ENCODE data around the gene CLCNKA.
"Not testable (repeated sequence)": the region's sequence is repeated elsewhere in the genome, so short reads cannot be mapped to it uniquely, and the experiment has no call there.

Gene CLCNKA

DNA sequence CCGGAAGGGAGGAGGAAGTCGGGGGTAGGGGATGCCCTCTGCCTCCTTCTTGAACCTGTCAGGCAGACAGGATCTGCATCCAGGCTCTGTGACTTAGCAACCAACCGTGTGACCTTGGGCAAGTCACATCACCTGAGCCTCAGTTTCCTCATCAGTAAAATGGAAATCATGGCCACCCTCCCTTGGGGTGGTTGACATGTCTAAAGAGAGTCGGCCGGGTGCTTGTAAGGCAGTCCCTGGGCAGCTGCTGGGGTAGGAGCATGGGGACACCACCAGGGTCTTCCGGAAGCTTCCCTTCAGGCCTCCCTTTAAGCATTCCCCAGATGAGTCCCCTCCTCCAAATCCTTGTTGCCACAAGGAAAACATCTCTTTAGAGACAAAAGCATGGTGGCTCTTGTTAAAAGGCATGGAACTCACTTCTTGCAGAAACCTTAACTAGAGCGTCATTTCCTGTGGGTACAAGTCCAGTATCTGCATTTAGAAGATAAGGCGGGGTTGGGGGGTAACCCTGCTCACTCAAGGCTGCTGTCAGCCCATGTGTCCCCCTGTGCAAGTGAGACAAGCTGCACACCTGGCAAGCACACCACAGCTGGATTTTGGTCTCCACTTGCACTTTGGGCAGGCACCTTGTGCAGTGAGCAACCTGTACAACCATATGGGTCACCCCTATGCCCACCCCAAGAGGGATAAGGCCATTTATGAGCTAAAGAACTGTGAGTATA, 32.1 kb downstream of the CLCNKA start:
- no peak for ATAC-seq (ENCODE audit: insufficient read depth, low read depth)
- H3K27me3 ChIP-seq (ENCODE audit: insufficient read depth, low read length, poor library complexity) = no peaks in the 10 kb centered on the region
- no peak overlapping the region for H3K9ac ChIP-seq (ENCODE audit: low read depth, low read length)
- TF ChIP-seq, protein P1, sequence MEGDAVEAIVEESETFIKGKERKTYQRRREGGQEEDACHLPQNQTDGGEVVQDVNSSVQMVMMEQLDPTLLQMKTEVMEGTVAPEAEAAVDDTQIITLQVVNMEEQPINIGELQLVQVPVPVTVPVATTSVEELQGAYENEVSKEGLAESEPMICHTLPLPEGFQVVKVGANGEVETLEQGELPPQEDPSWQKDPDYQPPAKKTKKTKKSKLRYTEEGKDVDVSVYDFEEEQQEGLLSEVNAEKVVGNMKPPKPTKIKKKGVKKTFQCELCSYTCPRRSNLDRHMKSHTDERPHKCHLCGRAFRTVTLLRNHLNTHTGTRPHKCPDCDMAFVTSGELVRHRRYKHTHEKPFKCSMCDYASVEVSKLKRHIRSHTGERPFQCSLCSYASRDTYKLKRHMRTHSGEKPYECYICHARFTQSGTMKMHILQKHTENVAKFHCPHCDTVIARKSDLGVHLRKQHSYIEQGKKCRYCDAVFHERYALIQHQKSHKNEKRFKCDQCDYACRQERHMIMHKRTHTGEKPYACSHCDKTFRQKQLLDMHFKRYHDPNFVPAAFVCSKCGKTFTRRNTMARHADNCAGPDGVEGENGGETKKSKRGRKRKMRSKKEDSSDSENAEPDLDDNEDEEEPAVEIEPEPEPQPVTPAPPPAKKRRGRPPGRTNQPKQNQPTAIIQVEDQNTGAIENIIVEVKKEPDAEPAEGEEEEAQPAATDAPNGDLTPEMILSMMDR (IDR thresholded peaks at IDR 0.05; ENCODE audit: borderline replicate concordance, extremely low read depth, low read length, poor library complexity, severe bottlenecking) = no peak
- no peak for TF ChIP-seq EZH2 (IDR thresholded peaks at IDR 0.05; ENCODE audit: borderline replicate concordance, low read depth, low read length, severe bottlenecking)
- H2AFZ ChIP-seq (ENCODE audit: low read depth, low read length) = no peak overlapping the region
- DNase-seq = no peak
- no peaks in the 10 kb centered on the region for H4K20me1 ChIP-seq (ENCODE audit: insufficient read depth, low read length)
- no peaks in the 10 kb centered on the region for H3K4me1 ChIP-seq (ENCODE audit: insufficient read depth, low read length)
- no peak overlapping the region for H3K27ac ChIP-seq (ENCODE audit: low read length)
- no peaks in the 10 kb centered on the region for H3K9me3 ChIP-seq (ENCODE audit: insufficient read depth, low read length, severe bottlenecking)
- no peaks in the 10 kb centered on the region for H3K79me2 ChIP-seq (ENCODE audit: insufficient read depth, low read length)
- H3K36me3 ChIP-seq (ENCODE audit: insufficient read depth, low read length) = no peaks in the 10 kb centered on the region
- H3K4me3 ChIP-seq (ENCODE audit: low read depth in 1 of 2, low read length in 2 of 2) = no peak overlapping the region
- no peak overlapping the region for H3K4me2 ChIP-seq (ENCODE audit: insufficient read depth, low read length)

DNA sequence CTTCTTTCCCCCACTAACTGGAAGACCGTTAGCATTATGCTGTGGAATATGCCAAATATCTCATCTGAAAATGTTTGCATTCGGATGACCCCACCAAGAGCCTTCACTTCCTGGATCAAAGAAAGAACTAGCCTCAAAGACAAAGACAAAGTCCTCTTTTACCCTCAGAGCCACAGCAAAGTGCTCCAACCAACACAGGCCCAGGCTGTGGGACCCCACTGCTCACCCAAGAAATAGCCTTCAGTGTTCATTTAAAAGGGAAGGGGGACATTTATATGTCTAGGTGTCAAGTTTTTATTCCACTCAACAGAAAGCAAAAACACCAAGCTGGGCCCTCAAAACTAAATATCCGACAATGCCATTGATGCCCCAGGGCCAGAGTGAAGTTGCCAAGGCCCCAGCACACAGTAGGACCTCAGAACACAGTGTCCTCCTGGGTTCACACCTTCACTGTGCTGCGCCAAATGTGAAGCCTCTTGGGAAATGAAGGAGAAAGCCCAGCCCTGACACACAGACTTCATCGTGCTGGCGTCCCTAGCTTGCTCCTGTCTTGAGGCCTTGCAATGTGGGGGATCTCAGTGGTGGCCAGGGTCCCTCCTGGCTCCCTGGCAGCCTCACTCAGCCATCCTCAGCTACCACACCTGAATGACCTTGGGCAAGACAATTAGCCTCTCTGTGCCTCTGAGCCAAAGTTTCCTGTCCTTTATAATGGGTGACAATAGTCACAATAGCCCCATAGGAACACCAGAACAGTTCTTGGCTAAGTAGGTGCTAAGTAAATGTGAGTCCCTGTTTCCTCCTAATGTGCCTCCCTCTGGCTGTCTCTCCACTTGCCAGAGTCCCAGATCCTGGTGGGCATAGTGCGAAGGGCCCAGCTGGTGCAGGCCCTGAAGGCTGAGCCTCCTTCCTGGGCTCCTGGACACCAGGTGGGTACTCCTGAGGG, 33.0 kb downstream of the CLCNKA start:
- Histone ChIP-seq H4K20me1 (ENCODE audit: insufficient read depth, low read length) (no peaks in the 10 kb centered on the region), H3K4me3 (ENCODE audit: low read depth in 1 of 2, low read length in 2 of 2) (no peak overlapping the region), H3K27me3 (ENCODE audit: insufficient read depth, low read length, poor library complexity) (no peaks in the 10 kb centered on the region), H3K27ac (ENCODE audit: low read length) (no peak overlapping the region), H3K9ac (ENCODE audit: low read depth, low read length) (no peak overlapping the region), H2AFZ (ENCODE audit: low read depth, low read length) (no peak overlapping the region), H3K4me1 (ENCODE audit: insufficient read depth, low read length) (no peaks in the 10 kb centered on the region), H3K79me2 (ENCODE audit: insufficient read depth, low read length) (no peaks in the 10 kb centered on the region), H3K36me3 (ENCODE audit: insufficient read depth, low read length) (no peaks in the 10 kb centered on the region), H3K4me2 (ENCODE audit: insufficient read depth, low read length) (no peak overlapping the region), H3K9me3 (ENCODE audit: insufficient read depth, low read length, severe bottlenecking) (no peaks in the 10 kb centered on the region)
- TF ChIP-seq, protein P1 (IDR thresholded peaks at IDR 0.05; ENCODE audit: borderline replicate concordance, extremely low read depth, low read length, poor library complexity, severe bottlenecking) = no peak
- ATAC-seq (ENCODE audit: insufficient read depth, low read depth) (no peak), DNase-seq (no peak)

DNA sequence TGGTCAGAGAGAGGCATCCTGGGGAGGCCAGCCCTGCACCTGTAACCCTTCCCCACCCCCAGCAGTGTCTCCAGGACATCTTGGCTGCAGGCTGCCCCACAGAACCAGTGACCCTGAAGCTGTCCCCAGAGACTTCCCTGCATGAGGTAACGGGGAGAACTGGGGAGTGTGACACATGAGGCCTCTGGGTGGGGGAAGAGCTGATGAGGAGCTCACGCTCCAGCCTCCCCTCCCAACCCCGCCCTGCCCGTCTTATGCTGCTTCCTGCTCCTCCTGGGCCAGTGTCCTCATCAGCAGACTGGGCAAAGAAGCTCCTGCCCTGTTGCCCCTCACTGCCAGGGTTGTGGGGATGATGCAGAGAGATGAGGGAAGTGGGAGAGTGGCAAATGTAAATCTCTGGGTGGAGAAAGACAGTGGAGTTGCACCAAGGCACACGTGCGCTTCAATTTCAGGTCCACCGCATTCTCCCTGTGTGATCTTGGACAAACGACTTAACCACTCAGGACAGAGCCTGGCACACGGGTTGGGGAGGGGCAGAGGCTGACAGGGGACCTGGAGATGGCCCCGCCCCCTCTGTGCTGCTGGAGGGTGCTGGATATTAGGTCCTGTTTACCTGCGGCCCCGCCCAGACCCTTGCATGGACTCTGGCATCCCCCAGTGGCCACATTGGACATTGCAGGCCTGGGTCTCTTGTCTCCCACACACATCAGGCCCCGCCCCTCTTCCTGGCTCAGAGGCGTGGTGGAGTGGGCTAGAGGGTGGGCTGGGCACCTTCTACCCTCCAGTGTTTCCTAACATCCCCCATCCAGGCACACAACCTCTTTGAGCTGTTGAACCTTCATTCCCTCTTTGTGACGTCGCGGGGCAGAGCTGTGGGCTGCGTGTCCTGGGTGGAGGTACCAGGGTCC, 34.0 kb downstream of the CLCNKA start:
- DNase-seq (peak; percentile 84), ATAC-seq (ENCODE audit: insufficient read depth, low read depth) (peak; percentile 97)
- Histone ChIP-seq H3K4me2 (ENCODE audit: insufficient read depth, low read length) (no peak overlapping the region), H3K9ac (ENCODE audit: low read depth, low read length) (no peak overlapping the region), H3K9me3 (ENCODE audit: insufficient read depth, low read length, severe bottlenecking) (no peaks in the 10 kb centered on the region), H3K4me3 (ENCODE audit: low read depth in 1 of 2, low read length in 2 of 2) (no peak overlapping the region), H3K4me1 (ENCODE audit: insufficient read depth, low read length) (no peaks in the 10 kb centered on the region), H3K79me2 (ENCODE audit: insufficient read depth, low read length) (no peaks in the 10 kb centered on the region), H3K36me3 (ENCODE audit: insufficient read depth, low read length) (no peaks in the 10 kb centered on the region), H3K27ac (ENCODE audit: low read length) (no peak overlapping the region), H4K20me1 (ENCODE audit: insufficient read depth, low read length) (no peaks in the 10 kb centered on the region), H2AFZ (ENCODE audit: low read depth, low read length) (no peak overlapping the region), H3K27me3 (ENCODE audit: insufficient read depth, low read length, poor library complexity) (no peaks in the 10 kb centered on the region)
- TF ChIP-seq, protein P1 (IDR thresholded peaks at IDR 0.05; ENCODE audit: borderline replicate concordance, extremely low read depth, low read length, poor library complexity, severe bottlenecking) = peak; percentile 92
- TF ChIP-seq EZH2 (IDR thresholded peaks at IDR 0.05; ENCODE audit: borderline replicate concordance, low read depth, low read length, severe bottlenecking) = no peak

DNA sequence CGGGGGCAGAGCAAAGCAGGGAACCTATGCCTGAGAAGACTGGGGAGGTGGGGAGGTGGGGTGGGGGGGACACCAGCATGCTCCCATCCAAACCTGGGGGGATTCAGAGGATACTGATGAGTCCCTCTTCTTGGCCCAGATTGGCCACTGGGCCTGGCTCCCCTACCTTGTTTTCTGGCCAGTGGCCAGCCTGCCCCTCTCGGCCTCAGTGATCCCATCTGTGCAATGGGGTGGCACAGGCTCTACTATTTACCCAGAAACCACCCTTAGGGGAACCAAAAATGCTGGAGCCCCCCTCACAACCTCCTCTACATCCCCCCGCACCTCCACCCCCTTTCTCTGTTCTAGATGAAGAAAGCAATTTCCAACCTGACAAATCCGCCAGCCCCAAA, 34.7 kb downstream of the CLCNKA start:
- H4K20me1 ChIP-seq (ENCODE audit: insufficient read depth, low read length); H3K4me2 ChIP-seq (ENCODE audit: insufficient read depth, low read length); H3K9me3 ChIP-seq (ENCODE audit: insufficient read depth, low read length, severe bottlenecking); H2AFZ ChIP-seq (ENCODE audit: low read depth, low read length); ATAC-seq (ENCODE audit: insufficient read depth, low read depth); H3K79me2 ChIP-seq (ENCODE audit: insufficient read depth, low read length); H3K4me3 ChIP-seq (ENCODE audit: low read depth in 1 of 2, low read length in 2 of 2); DNase-seq; H3K4me1 ChIP-seq (ENCODE audit: insufficient read depth, low read length); H3K36me3 ChIP-seq (ENCODE audit: insufficient read depth, low read length); H3K9ac ChIP-seq (ENCODE audit: low read depth, low read length); H3K27me3 ChIP-seq (ENCODE audit: insufficient read depth, low read length, poor library complexity); H3K27ac ChIP-seq (ENCODE audit: low read length): not testable (repeated sequence)

DNA sequence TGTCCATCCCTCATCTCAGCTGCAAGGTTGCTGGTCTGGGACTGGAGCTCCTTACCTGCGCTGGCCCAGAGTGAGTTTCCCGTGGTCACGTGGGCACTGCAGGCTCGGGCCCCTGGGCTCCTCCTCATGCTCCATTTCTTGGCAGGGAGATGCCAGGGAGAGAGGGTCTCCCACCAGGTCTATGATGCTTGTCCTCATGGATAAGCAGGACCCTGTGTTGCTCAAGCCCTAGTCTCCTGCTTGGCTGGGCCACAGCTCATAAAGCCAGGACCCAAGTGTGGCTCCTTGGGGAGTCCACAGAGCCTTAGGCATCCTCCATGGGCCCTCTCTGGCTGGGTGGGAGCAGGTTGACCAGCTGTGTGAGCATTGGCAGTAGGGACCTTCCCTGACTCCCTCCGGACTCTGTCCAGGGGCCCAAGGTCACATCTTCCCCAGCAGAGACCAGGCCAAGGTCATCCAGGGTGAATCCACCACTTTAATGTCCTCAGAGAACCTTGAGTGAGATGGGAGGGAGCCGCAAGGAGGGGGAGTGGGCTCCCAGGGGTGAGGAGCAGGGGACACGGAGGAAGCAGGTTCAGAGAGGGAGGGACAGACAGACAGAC, 35.6 kb downstream of the CLCNKA start:
- not testable (repeated sequence) for H3K4me1 ChIP-seq (ENCODE audit: insufficient read depth, low read length); ATAC-seq (ENCODE audit: insufficient read depth, low read depth); H3K79me2 ChIP-seq (ENCODE audit: insufficient read depth, low read length); H4K20me1 ChIP-seq (ENCODE audit: insufficient read depth, low read length); H3K27ac ChIP-seq (ENCODE audit: low read length); H3K4me2 ChIP-seq (ENCODE audit: insufficient read depth, low read length); H3K9me3 ChIP-seq (ENCODE audit: insufficient read depth, low read length, severe bottlenecking); H2AFZ ChIP-seq (ENCODE audit: low read depth, low read length); H3K9ac ChIP-seq (ENCODE audit: low read depth, low read length); H3K27me3 ChIP-seq (ENCODE audit: insufficient read depth, low read length, poor library complexity); H3K36me3 ChIP-seq (ENCODE audit: insufficient read depth, low read length); H3K4me3 ChIP-seq (ENCODE audit: low read depth in 1 of 2, low read length in 2 of 2); DNase-seq
